Activated CD4-positive, alpha-beta T cell treated with anti-CD3 and anti-CD28 coated beads, Interleukin-2, amount 50 U/mL, for 4 hours (primary cell): Measurements from ENCODE around the gene ZNF600.
"Not testable (repeated sequence)": the region's sequence is repeated elsewhere in the genome, so short reads cannot be mapped to it uniquely, and the experiment has no call there.

Experiments used
- DNase-seq, 2 experiments: peaks; one replicate each; pipeline ENCODE4 v3.0.0-alpha.2; 2020

The ZNF600 gene

GRCh38 chr19:52741371-52741770, 45.2 kb downstream of the ZNF600 start:
- not testable (repeated sequence) for DNase-seq

GRCh38 chr19:52739576-52739975, 47.0 kb downstream of the ZNF600 start:
- no peak for DNase-seq

- DNase-seq = no peak
Measured at GRCh38 chr19:52735734-52736133, 50.9 kb downstream of the ZNF600 start.

GRCh38 chr19:52734893-52735661, 51.5 kb downstream of the ZNF600 start, which contains the start of gene ZNF611:
ZNF611 (minus strand) TSS chr19:52735044; CDS start chr19:52715894, 19,150 bp downstream.
- DNase-seq = peak; percentile 99 to 100

- no peak for DNase-seq
Measured at GRCh38 chr19:52734331-52734892, 52.2 kb downstream of the ZNF600 start.

GRCh38 chr19:52726051-52726450, 60.5 kb downstream of the ZNF600 start:
- DNase-seq = not testable (repeated sequence)

GRCh38 chr19:52725528-52725961, 61.0 kb downstream of the ZNF600 start:
- DNase-seq = no peak

GRCh38 chr19:52724701-52725514, 61.7 kb downstream of the ZNF600 start:
- DNase-seq = no peak

GRCh38 chr19:52723907-52724598, 62.5 kb downstream of the ZNF600 start:
- DNase-seq = not testable (repeated sequence)

- no peak for DNase-seq
Measured at GRCh38 chr19:52722062-52723003, 64.3 kb downstream of the ZNF600 start.

GRCh38 chr19:52720541-52720940, 66.0 kb downstream of the ZNF600 start:
- DNase-seq = not testable (repeated sequence)

- no peak for DNase-seq
Measured at GRCh38 chr19:52716522-52716921, 70.1 kb downstream of the ZNF600 start.

- not testable (repeated sequence) for DNase-seq
Measured at GRCh38 chr19:52715902-52716301, 70.7 kb downstream of the ZNF600 start.

GRCh38 chr19:52715330-52715729, 71.3 kb downstream of the ZNF600 start:
- DNase-seq = not testable (repeated sequence)
